Upper lobe of left lung (tissue), 6 donors: Measurements from ENCODE around the gene PIGW. TPM values are rescaled to one million over a fixed set of nuclear protein-coding genes. Genes with fewer than 3 reads are reported as not detected.

Source experiments
- ATAC-seq, 2 donors: fragments of 200-7000 bp; cut with Tn5 transposase; one replicate each; pipeline ENCODE4 v1.9.1; 2022; ENCODE audit warnings: mild to moderate bottlenecking in 2 of 2, moderate library complexity in 2 of 2; ENCODE audit not compliant: low FRiP score in 2 of 2
- DNase-seq, 2 donors: peaks; one replicate each; pipeline ENCODE4 v3.0.0-alpha.2; 2019 to 2020
- H3K27ac ChIP-seq, 4 donors: fragments of 200-600 bp; sonication (generic); one replicate each; pipeline ENCODE4 v1.5.1; 2016 to 2019
- H3K27me3 ChIP-seq, 4 donors: fragments of 200-600 bp; sonication (generic); one replicate each; pipeline ENCODE4 v1.5.1; 2017 to 2019
- H3K36me3 ChIP-seq, 4 donors: fragments of 200-600 bp; sonication (generic); one replicate each; pipeline ENCODE4 v1.5.1; 2016 to 2019
- H3K4me1 ChIP-seq, 4 donors: fragments of 200-600 bp; sonication (generic); one replicate each; pipeline ENCODE4 v1.5.1; 2018 to 2019
- H3K4me3 ChIP-seq, 4 donors: fragments of 200-600 bp; sonication (generic); one replicate each; pipeline ENCODE4 v1.5.1; 2017 to 2019; ENCODE audit warnings: mild to moderate bottlenecking in 2 of 4, moderate library complexity in 1 of 4
- H3K9me3 ChIP-seq, 4 donors: fragments of 200-600 bp; sonication (generic); one replicate each; pipeline ENCODE4 v1.5.1; 2018 to 2019
- CTCF ChIP-seq, 6 experiments: fragments of 450-650 bp in 4 of 6; fragments of 200-600 bp in 2 of 6; sonication (generic) in 2 of 6; IDR thresholded peaks; one replicate each; pipeline ENCODE4 v1.5.1; 2016 to 2019; ENCODE audit warnings: antibody characterized with exemption in 6 of 6
- EP300 ChIP-seq, 4 donors: sonication (generic); formaldehyde crosslinking; IDR thresholded peaks; one replicate each; pipeline ENCODE4 v1.5.1; 2017; ENCODE audit warnings: antibody characterized with exemption in 4 of 4, control low read depth in 2 of 4
- POLR2A ChIP-seq, 4 donors: fragments of 450-650 bp; IDR thresholded peaks; one replicate each; pipeline ENCODE4 v1.5.1; 2016 to 2017; ENCODE audit warnings: antibody characterized with exemption in 4 of 4, mild to moderate bottlenecking in 2 of 4
- POLR2AphosphoS5 ChIP-seq, 2 donors: sonication (generic); formaldehyde crosslinking; IDR thresholded peaks; one replicate each; pipeline ENCODE4 v1.5.1; 2017; ENCODE audit warnings: antibody characterized with exemption in 2 of 2
- WGBS, 2 donors: methylation state at CpG; one replicate each; pipeline ENCODE4 v1.1.5; 2017 to 2018; 5-methylcytosine and 5-hydroxymethylcytosine counted together
- total RNA-seq, 6 donors: library from RNA; depleted of rRNA in 4 of 6; stranded (reverse); fragments of >200 nt in 4 of 6; gene quantifications; one replicate each; pipeline versions ENCODE4 v1.1.0 to v1.2.1, GENCODE V29; 2016 to 2021
- donor health status: DM: no; HTN: no; CAD: no; lungs with moderate emphysema.
- donor health status: DM: no; HTN: yes; CAD: no; lungs with severe emphysema.

Gene PIGW
- total RNA-seq, 6 donors from 2014 or later, result 0.67 to 11.9 (median 9.3) TPM; not detected in 1

DNA sequence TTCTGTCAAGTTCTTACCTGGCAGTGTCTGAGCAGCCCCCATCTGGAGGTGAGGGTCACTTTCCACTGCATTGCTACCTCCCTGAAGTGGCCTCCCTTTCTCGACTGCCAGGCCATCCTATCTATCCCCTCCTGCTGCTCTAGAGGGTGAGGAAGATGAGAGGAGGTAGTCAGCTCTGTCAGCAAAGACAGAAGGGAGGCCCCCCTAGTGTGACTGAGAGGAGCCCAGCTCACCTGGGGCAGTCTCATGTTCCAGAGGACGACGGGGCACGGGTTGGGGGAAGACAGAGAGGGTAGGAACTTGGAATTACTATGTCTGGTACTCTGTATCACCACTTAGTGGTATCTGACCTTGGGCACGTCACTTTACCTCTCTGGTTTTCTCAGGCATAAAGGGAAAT lies 22.1 kb upstream of the PIGW start:
- Histone ChIP-seq H3K4me1 (no peaks in the 10 kb centered on the region), H3K27me3 (no peaks in the 10 kb centered on the region), H3K4me3 (no peak overlapping the region), H3K36me3 (peaks cover 0 to 59% (median 24%) of the 10 kb centered on the region in 4 donors), H3K9me3 (no peaks in the 10 kb centered on the region), H3K27ac (no peak overlapping the region)
- TF ChIP-seq EP300 (IDR thresholded peaks at IDR 0.05) (no peak), CTCF (IDR thresholded peaks at IDR 0.05) (no peak), POLR2AphosphoS5 (IDR thresholded peaks at IDR 0.05) (no peak), POLR2A (IDR thresholded peaks at IDR 0.05) (no peak)
- DNase-seq (no peak), ATAC-seq (no peak)
- 92 to 93% methylated on average over 5 of the region's 5 CpGs for WGBS, 2 donors

DNA sequence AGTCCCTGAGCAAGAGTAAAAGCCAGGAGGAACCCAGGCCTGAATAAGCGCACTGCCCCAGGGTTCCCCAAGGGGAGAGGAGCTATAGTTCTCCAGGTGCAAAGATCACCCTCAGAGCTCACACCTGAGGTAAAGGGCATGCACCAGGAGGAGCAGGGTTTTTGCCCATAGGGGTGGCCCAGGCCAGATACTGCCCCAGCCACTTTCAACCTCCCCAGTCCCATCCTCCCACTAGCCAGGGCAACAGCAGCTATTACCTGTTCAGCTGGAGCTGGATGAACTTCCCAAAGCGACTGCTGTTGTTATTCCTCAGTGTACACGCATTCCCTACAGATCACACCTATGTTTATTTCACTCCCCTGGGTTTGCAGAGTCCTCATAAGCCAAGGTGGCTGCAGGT lies 19.9 kb upstream of the PIGW start:
- DNase-seq (no peak), ATAC-seq (no peak)
- no peak for TF ChIP-seq CTCF (IDR thresholded peaks at IDR 0.05)
- H3K9me3 ChIP-seq, result no peaks in the 10 kb centered on the region
- H3K4me1 ChIP-seq, result no peaks in the 10 kb centered on the region
- WGBS, 2 donors, result 94 to 100% methylated on average over 2 to 3 of the region's 3 CpGs
- no peaks in the 10 kb centered on the region for H3K27me3 ChIP-seq
- H3K36me3 ChIP-seq, result peaks cover 0 to 48% (median 18%) of the 10 kb centered on the region in 4 donors
- H3K4me3 ChIP-seq, result no peak overlapping the region
- H3K27ac ChIP-seq, result no peak overlapping the region

DNA sequence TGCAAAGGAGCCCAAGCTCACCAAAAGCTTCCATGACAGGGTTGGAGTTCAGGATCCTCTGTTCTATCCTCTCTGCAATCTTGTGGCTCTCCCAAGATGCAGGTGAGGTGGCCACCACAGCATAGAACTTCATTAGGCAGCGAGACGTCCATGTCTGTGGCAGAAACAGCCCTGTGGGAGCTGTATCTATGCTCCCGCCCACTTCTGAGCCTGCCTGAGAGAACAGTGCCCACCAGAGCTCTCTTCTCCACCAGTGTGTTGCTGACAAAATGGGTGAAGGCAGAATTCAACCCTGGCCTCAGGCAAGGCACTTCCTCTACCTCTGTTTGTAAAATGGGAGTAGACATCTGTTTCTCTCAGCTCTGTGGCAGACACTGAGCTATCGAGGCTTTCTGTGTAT lies 18.9 kb upstream of the PIGW start:
- no peak for TF ChIP-seq EP300 (IDR thresholded peaks at IDR 0.05)
- no peak for TF ChIP-seq CTCF (IDR thresholded peaks at IDR 0.05)
- TF ChIP-seq POLR2A (IDR thresholded peaks at IDR 0.05), result no peak
- TF ChIP-seq POLR2AphosphoS5 (IDR thresholded peaks at IDR 0.05), result no peak
- Histone ChIP-seq H3K9me3 (no peaks in the 10 kb centered on the region), H3K4me3 (no peak overlapping the region), H3K27me3 (no peaks in the 10 kb centered on the region), H3K36me3 (peaks cover 0 to 45% (median 14%) of the 10 kb centered on the region in 4 donors), H3K4me1 (no peaks in the 10 kb centered on the region), H3K27ac (no peak overlapping the region)
- DNase-seq (no peak), ATAC-seq (no peak)
- WGBS, 2 donors, result 92% methylated on average over 2 to 4 of the region's 4 CpGs

DNA sequence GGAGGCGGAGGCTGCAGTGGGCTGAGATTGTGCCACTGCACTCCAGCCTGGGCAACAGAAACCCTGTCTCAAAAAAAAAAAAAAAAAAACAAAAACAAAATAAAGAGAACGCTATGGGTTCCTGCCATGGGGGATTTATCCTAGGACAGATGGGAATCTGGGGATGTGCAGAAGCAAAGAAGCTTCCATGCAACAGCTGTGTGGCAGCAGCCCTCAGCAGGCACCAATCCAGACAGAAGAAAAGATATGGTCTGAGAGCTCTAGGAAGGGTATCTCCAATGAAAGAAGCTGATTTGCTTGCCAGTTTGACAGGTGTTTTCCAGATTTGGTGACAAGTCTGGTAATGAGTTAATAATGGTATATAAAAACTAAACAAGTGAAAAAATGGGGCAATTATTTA lies 11.7 kb upstream of the PIGW start:
- TF ChIP-seq EP300 (IDR thresholded peaks at IDR 0.05), result no peak
- TF ChIP-seq CTCF (IDR thresholded peaks at IDR 0.05), result no peak
- no peak for TF ChIP-seq POLR2A (IDR thresholded peaks at IDR 0.05)
- no peak for TF ChIP-seq POLR2AphosphoS5 (IDR thresholded peaks at IDR 0.05)
- Histone ChIP-seq H3K4me1 (no peaks in the 10 kb centered on the region), H3K36me3 (peaks cover 7 to 59% (median 30%) of the 10 kb centered on the region in 4 donors), H3K27ac (no peak overlapping the region), H3K9me3 (no peaks in the 10 kb centered on the region), H3K27me3 (no peaks in the 10 kb centered on the region), H3K4me3 (no peak overlapping the region)
- 89 to 97% methylated on average over 2 of the region's 2 CpGs for WGBS, 2 donors
- no peak for DNase-seq
- no peak for ATAC-seq

- ATAC-seq (no peak), DNase-seq (no peak)
- H3K27me3 ChIP-seq, result no peaks in the 10 kb centered on the region
- no peaks in the 10 kb centered on the region for H3K9me3 ChIP-seq
- H3K4me3 ChIP-seq, result no peak overlapping the region
- peaks cover 7 to 71% (median 30%) of the 10 kb centered on the region in 4 donors for H3K36me3 ChIP-seq
- TF ChIP-seq POLR2AphosphoS5 (IDR thresholded peaks at IDR 0.05), result no peak
- no peak for TF ChIP-seq EP300 (IDR thresholded peaks at IDR 0.05)
- no peaks in the 10 kb centered on the region for H3K4me1 ChIP-seq
- no peak overlapping the region for H3K27ac ChIP-seq
- 88 to 91% methylated on average over 4 of the region's 4 CpGs for WGBS, 2 donors
Observed at GRCh38 chr17:36524428-36524876, 10.3 kb upstream of the PIGW start.
